Mucosa of descending colon (tissue), 3 donors: Measurements from ENCODE around the gene NIPAL3. TPM values are rescaled to one million over a fixed set of nuclear protein-coding genes. Genes with fewer than 3 reads are reported as not detected.
A peak's percentile ranks its signal among the peaks of the same experiment; 100 is the strongest.

Source experiments
- ATAC-seq: fragments of 200-7000 bp; cut with Tn5 transposase; one replicate; pipeline ENCODE4 v1.9.1; 2020; ENCODE audit warnings: mild to moderate bottlenecking, moderate library complexity
- DNase-seq, 3 donors: peaks; one replicate each; pipeline ENCODE4 v3.0.0-alpha.2; 2020
- H3K36me3 ChIP-seq: fragments of 200-600 bp; one replicate; pipeline ENCODE4 v1.8.0; 2021; ENCODE audit warnings: low read depth, mild to moderate bottlenecking
- H3K4me1 ChIP-seq: fragments of 200-600 bp; one replicate; pipeline ENCODE4 v1.8.0; 2021; ENCODE audit warnings: low read depth, mild to moderate bottlenecking
- H3K4me3 ChIP-seq: fragments of 200-600 bp; one replicate; pipeline ENCODE4 v1.8.0; 2021; ENCODE audit warnings: mild to moderate bottlenecking
- H3K9me3 ChIP-seq: fragments of 200-600 bp; one replicate; pipeline ENCODE4 v1.8.0; 2021; ENCODE audit warnings: mild to moderate bottlenecking
- CTCF ChIP-seq: fragments of 200-600 bp; IDR thresholded peaks from one replicate; pipeline ENCODE4 v1.8.0; 2022; ENCODE audit warnings: antibody characterized with exemption, mild to moderate bottlenecking
- intact Hi-C, 2 donors: fragments of 100-400 bp; cut with DNase I in 1 of 2; cut with micrococcal nuclease in 1 of 2; formaldehyde crosslinking; loops; one replicate each; pipeline versions ENCODE4 v1.11.0 to v1.11.1; 2022; cut with DNase I, micrococcal nuclease
- total RNA-seq, 3 donors: library from RNA; stranded (reverse); fragmentation: NEBNext Ultra II Directional in 2 of 3; extraction: Animal tissue kit (Norgen Biotek cat#: 25700) in 2 of 3; gene quantifications; one replicate each; pipeline versions ENCODE4 v1.2.1 to v1.2.4, GENCODE V29; 2021 to 2023
- donor health status: DM: no; HTN: no; CAD: no; lungs with moderate emphysema.
- donor health status: DM: no; HTN: no; CAD: no.
- donor health status: DM: no; HTN: yes; CAD: no.

NIPAL3 gene
- total RNA-seq, 3 donors from 2014 or later, result 38.3 to 52.5 (median 40.7) TPM

GRCh38 chr1:24502709-24503058, 87.1 kb downstream of the NIPAL3 start, which contains the start of gene RCAN3:
TSS of gene RCAN3 (plus strand) at chr1:24502836. CDS start at chr1:24514373, 11,537 bp downstream.
- ATAC-seq, result peak; percentile 95
- no peaks in the 10 kb centered on the region for H3K9me3 ChIP-seq
- H3K4me1 ChIP-seq, result peaks cover 4% of the 10 kb centered on the region
- TF ChIP-seq CTCF, result no peak
- intact Hi-C loops, result no loop called here
- H3K36me3 ChIP-seq, result no peaks in the 10 kb centered on the region
- peak; percentile 89 to 95 (median 93) for DNase-seq
- peak within 1 kb of the TSS; percentile 50 for H3K4me3 ChIP-seq

- intact Hi-C loops, result no loop called here
- TF ChIP-seq CTCF, result no peak
- ATAC-seq (peak; percentile 0), DNase-seq (peak in 2 of 3 donors; percentile 40 to 70)
- H3K9me3 ChIP-seq, result no peaks in the 10 kb centered on the region
- H3K4me1 ChIP-seq, result peaks cover 4% of the 10 kb centered on the region
- H3K4me3 ChIP-seq, result peak overlapping the region; percentile 50
- no peaks in the 10 kb centered on the region for H3K36me3 ChIP-seq
Observed at GRCh38 chr1:24503059-24503751, 87.6 kb downstream of the NIPAL3 start.

GRCh38 chr1:24503870-24504523, 88.4 kb downstream of the NIPAL3 start:
- no peak for TF ChIP-seq CTCF
- ATAC-seq (no peak), DNase-seq (no peak)
- H3K4me3 ChIP-seq, result no peak overlapping the region
- peaks cover 4% of the 10 kb centered on the region for H3K4me1 ChIP-seq
- no peaks in the 10 kb centered on the region for H3K9me3 ChIP-seq
- intact Hi-C loops, result no loop called here
- H3K36me3 ChIP-seq, result no peaks in the 10 kb centered on the region

GRCh38 chr1:24504560-24504959, 89.0 kb downstream of the NIPAL3 start:
- no peak for ATAC-seq
- intact Hi-C loops, result no loop called here
- no peak for TF ChIP-seq CTCF
- no peak overlapping the region for H3K4me3 ChIP-seq
- H3K9me3 ChIP-seq, result no peaks in the 10 kb centered on the region
- peaks cover 4% of the 10 kb centered on the region for H3K4me1 ChIP-seq
- DNase-seq, result no peak
- no peaks in the 10 kb centered on the region for H3K36me3 ChIP-seq

GRCh38 chr1:24505816-24506215, 90.2 kb downstream of the NIPAL3 start:
- no peak for TF ChIP-seq CTCF
- no peaks in the 10 kb centered on the region for H3K9me3 ChIP-seq
- ATAC-seq, result no peak
- H3K4me1 ChIP-seq, result peaks cover 4% of the 10 kb centered on the region
- intact Hi-C loops, result no loop called here
- H3K4me3 ChIP-seq, result no peak overlapping the region
- no peaks in the 10 kb centered on the region for H3K36me3 ChIP-seq
- DNase-seq, result no peak
